KMS-11 (cell line): ENCODE measurements around the gene CHMP2B.
A peak's percentile ranks its signal among the peaks of the same experiment; 100 is the strongest.

Experiments used
- H2AFZ ChIP-seq: fragments of 200-600 bp; sonication (generic); 2 replicates; pipeline ENCODE4 v1.6.1; 2016; ENCODE audit warnings: antibody characterized with exemption, mixed run types, low read depth
- H3K27ac ChIP-seq: fragments of 200-600 bp; sonication (generic); 2 replicates; pipeline ENCODE4 v1.6.1; 2016; ENCODE audit warnings: mild to moderate bottlenecking, mixed run types
- H3K27me3 ChIP-seq: fragments of 200-600 bp; sonication (generic); 2 replicates; pipeline ENCODE4 v1.6.1; 2017; ENCODE audit warnings: mild to moderate bottlenecking, low read depth, mixed run types, moderate library complexity; ENCODE audit not compliant: insufficient read depth
- H3K36me3 ChIP-seq: fragments of 200-600 bp; sonication (generic); 2 replicates; pipeline ENCODE4 v1.6.1; 2017; ENCODE audit warnings: mild to moderate bottlenecking, mixed run types; ENCODE audit not compliant: insufficient read depth
- H3K4me1 ChIP-seq: fragments of 200-600 bp; sonication (generic); 2 replicates; pipeline ENCODE4 v1.6.1; 2016; ENCODE audit warnings: mild to moderate bottlenecking, low read depth, mixed run types; ENCODE audit not compliant: poor library complexity, severe bottlenecking
- H3K4me2 ChIP-seq: fragments of 200-600 bp; sonication (generic); 2 replicates; pipeline ENCODE4 v1.7.0; 2016; ENCODE audit warnings: mild to moderate bottlenecking, mixed run types
- H3K4me3 ChIP-seq: fragments of 200-600 bp; sonication (generic); IDR thresholded peaks from 2 replicates; pipeline ENCODE4 v1.6.1; 2017; ENCODE audit warnings: low read depth, low read length, mixed read lengths; ENCODE audit not compliant: insufficient read depth
- H3K79me2 ChIP-seq: fragments of 200-600 bp; sonication (generic); 2 replicates; pipeline ENCODE4 v1.6.1; 2016; ENCODE audit warnings: low read depth, mixed run types; ENCODE audit not compliant: insufficient read depth
- H3K9ac ChIP-seq: fragments of 200-600 bp; sonication (generic); 2 replicates; pipeline ENCODE4 v1.6.1; 2016; ENCODE audit warnings: mild to moderate bottlenecking, mixed run types
- H4K20me1 ChIP-seq: fragments of 200-600 bp; sonication (generic); 2 replicates; pipeline ENCODE4 v1.6.1; 2016; ENCODE audit warnings: mild to moderate bottlenecking, mixed run types; ENCODE audit not compliant: insufficient read depth
- TF ChIP-seq, protein P1 (sequence below): fragments of 200-600 bp; sonication (generic); conservative IDR thresholded peaks from 2 replicates; pipeline ENCODE4 v1.6.1; 2017; ENCODE audit warnings: low read depth, mild to moderate bottlenecking, antibody characterized with exemption, low read length, moderate library complexity, mixed read lengths

Gene CHMP2B, protein sequence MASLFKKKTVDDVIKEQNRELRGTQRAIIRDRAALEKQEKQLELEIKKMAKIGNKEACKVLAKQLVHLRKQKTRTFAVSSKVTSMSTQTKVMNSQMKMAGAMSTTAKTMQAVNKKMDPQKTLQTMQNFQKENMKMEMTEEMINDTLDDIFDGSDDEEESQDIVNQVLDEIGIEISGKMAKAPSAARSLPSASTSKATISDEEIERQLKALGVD

GRCh38 chr3:87227104-87227834, at the start of gene CHMP2B:
TSS of gene CHMP2B (plus strand) at chr3:87227309. CDS start at chr3:87227523, 214 bp downstream.
- H4K20me1 ChIP-seq = no peaks in the 10 kb centered on the region
- TF ChIP-seq, protein P1, sequence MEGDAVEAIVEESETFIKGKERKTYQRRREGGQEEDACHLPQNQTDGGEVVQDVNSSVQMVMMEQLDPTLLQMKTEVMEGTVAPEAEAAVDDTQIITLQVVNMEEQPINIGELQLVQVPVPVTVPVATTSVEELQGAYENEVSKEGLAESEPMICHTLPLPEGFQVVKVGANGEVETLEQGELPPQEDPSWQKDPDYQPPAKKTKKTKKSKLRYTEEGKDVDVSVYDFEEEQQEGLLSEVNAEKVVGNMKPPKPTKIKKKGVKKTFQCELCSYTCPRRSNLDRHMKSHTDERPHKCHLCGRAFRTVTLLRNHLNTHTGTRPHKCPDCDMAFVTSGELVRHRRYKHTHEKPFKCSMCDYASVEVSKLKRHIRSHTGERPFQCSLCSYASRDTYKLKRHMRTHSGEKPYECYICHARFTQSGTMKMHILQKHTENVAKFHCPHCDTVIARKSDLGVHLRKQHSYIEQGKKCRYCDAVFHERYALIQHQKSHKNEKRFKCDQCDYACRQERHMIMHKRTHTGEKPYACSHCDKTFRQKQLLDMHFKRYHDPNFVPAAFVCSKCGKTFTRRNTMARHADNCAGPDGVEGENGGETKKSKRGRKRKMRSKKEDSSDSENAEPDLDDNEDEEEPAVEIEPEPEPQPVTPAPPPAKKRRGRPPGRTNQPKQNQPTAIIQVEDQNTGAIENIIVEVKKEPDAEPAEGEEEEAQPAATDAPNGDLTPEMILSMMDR = no peak
- peak within 1 kb of the TSS; percentile 64 for H3K4me3 ChIP-seq
- peak within 1 kb of the TSS; percentile 53 for H3K27ac ChIP-seq
- H3K27me3 ChIP-seq = no peaks in the 10 kb centered on the region
- peak within 1 kb of the TSS; percentile 78 for H3K4me2 ChIP-seq
- peaks cover 12% of the 10 kb centered on the region for H3K4me1 ChIP-seq
- H3K9ac ChIP-seq = peak within 1 kb of the TSS; percentile 82
- no peaks in the 10 kb centered on the region for H3K36me3 ChIP-seq
- H2AFZ ChIP-seq = peak within 1 kb of the TSS; percentile 91
- peaks cover 6% of the 10 kb centered on the region; the same call in 1 of the 2 replicates for H3K79me2 ChIP-seq

GRCh38 chr3:87179642-87180041, 47.5 kb upstream of the CHMP2B start:
- Histone ChIP-seq H3K9ac (no peak overlapping the region), H3K27me3 (no peaks in the 10 kb centered on the region), H3K79me2 (no peaks in the 10 kb centered on the region), H3K4me2 (no peak overlapping the region), H3K4me1 (no peaks in the 10 kb centered on the region), H4K20me1 (no peaks in the 10 kb centered on the region), H2AFZ (no peak overlapping the region), H3K36me3 (no peaks in the 10 kb centered on the region), H3K4me3 (no peak overlapping the region), H3K27ac (no peak overlapping the region)
- TF ChIP-seq, protein P1 = no peak

DNA sequence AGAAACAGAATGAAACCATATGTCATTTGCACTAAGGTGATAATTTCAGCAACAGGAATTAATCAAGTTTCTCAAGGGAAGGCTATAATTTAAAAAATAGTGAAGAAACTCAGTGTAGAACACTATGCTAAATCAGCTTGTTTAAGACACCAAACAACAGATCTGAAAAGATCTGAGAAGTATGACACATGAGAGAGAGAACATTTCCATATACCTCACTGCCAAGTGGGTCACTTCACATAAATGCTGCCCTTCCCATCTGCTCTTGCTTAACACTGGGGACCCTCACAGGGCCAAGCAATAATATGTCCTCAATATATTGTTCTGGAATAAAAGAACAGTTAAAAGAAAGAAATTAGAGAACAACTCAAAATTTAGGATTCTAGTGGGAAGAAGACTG, 45.6 kb upstream of the CHMP2B start:
- TF ChIP-seq, protein P1 = no peak
- Histone ChIP-seq H3K36me3 (no peaks in the 10 kb centered on the region), H3K4me2 (no peak overlapping the region), H3K27ac (no peak overlapping the region), H2AFZ (no peak overlapping the region), H3K79me2 (no peaks in the 10 kb centered on the region), H3K4me1 (no peaks in the 10 kb centered on the region), H3K9ac (no peak overlapping the region), H3K4me3 (no peak overlapping the region), H4K20me1 (no peaks in the 10 kb centered on the region), H3K27me3 (no peaks in the 10 kb centered on the region)

GRCh38 chr3:87182023-87182422, 45.1 kb upstream of the CHMP2B start:
- H3K9ac ChIP-seq = no peak overlapping the region
- no peaks in the 10 kb centered on the region for H3K27me3 ChIP-seq
- no peak overlapping the region for H2AFZ ChIP-seq
- no peaks in the 10 kb centered on the region for H3K79me2 ChIP-seq
- no peak overlapping the region for H3K27ac ChIP-seq
- no peaks in the 10 kb centered on the region for H4K20me1 ChIP-seq
- no peak overlapping the region for H3K4me2 ChIP-seq
- TF ChIP-seq, protein P1 = no peak
- H3K4me3 ChIP-seq = no peak overlapping the region
- no peaks in the 10 kb centered on the region for H3K4me1 ChIP-seq
- H3K36me3 ChIP-seq = no peaks in the 10 kb centered on the region
